ENCODE data around the gene THAP5. TPM values are rescaled to one million over a fixed set of nuclear protein-coding genes. Genes with fewer than 3 reads are reported as not detected.

Gene THAP5
- total RNA-seq, 1 donor from 2014 or later = 21.7 TPM

GRCh38 chr7:108533712-108534111, 35.8 kb downstream of the THAP5 start:
- DNase-seq (ENCODE audit: low read depth) = no peak

GRCh38 chr7:108529341-108529740, 40.2 kb downstream of the THAP5 start:
- peak; percentile 15 for DNase-seq (ENCODE audit: low read depth)

GRCh38 chr7:108528183-108528712, 41.3 kb downstream of the THAP5 start:
- DNase-seq (ENCODE audit: low read depth) = peak; percentile 58

GRCh38 chr7:108526768-108527017, 42.8 kb downstream of the THAP5 start:
- no peak for DNase-seq (ENCODE audit: low read depth)

- DNase-seq (ENCODE audit: low read depth) = peak; percentile 95
Observed at GRCh38 chr7:108525985-108526767, 43.3 kb downstream of the THAP5 start, which contains the start of gene PNPLA8. TSS of gene PNPLA8 (minus strand) at chr7:108526135. CDS start at chr7:108515491, 10,644 bp downstream.

- peak; percentile 88 for DNase-seq (ENCODE audit: low read depth)
Observed at GRCh38 chr7:108525327-108525984, 44.0 kb downstream of the THAP5 start.

- no peak for DNase-seq (ENCODE audit: low read depth)
Observed at GRCh38 chr7:108522780-108523179, 46.7 kb downstream of the THAP5 start.

- DNase-seq (ENCODE audit: low read depth) = no peak
Observed at GRCh38 chr7:108517951-108518350, 51.6 kb downstream of the THAP5 start.

- no peak for DNase-seq (ENCODE audit: low read depth)
Observed at GRCh38 chr7:108515630-108516029, 53.9 kb downstream of the THAP5 start.

- no peak for DNase-seq (ENCODE audit: low read depth)
Observed at GRCh38 chr7:108515013-108515412, 54.5 kb downstream of the THAP5 start.

Other genes starting within 250 kb of the THAP5 start
- 116 and 254 TPM in 2 replicates for gene NRCAM, start 113.3 kb downstream of the THAP5 start, total RNA-seq
- gene PNPLA8, start 43.6 kb downstream of the THAP5 start, total RNA-seq = 58.5 and 60.2 TPM in 2 replicates
- gene DNAJB9, start 168 bp upstream of the THAP5 start, total RNA-seq = 28.1 and 42.5 TPM in 2 replicates

All from renal cortical epithelial cell (primary cell).